Left lung (tissue), 10 donors: ENCODE measurements around the gene RXYLT1. TPM values are rescaled to one million over a fixed set of nuclear protein-coding genes. Genes with fewer than 3 reads are reported as not detected.

Experiments used
- ATAC-seq: fragments of 200-7000 bp; cut with Tn5 transposase; one replicate; pipeline ENCODE4 v1.9.1; 2020; ENCODE audit warnings: moderate library complexity
- DNase-seq, 4 donors: peaks; one replicate each; pipeline ENCODE4 v3.0.0-alpha.2; 2013 to 2020
- H3K27ac ChIP-seq, 2 donors: fragments of 200-600 bp; sonication (generic) in 1 of 2; one replicate each; pipeline versions ENCODE4 v1.5.0 to v1.8.0; 2020 to 2021
- H3K27me3 ChIP-seq, 2 donors: fragments of 200-600 bp; sonication (generic) in 1 of 2; one replicate each; pipeline versions ENCODE4 v1.5.0 to v1.8.0; 2020 to 2021
- H3K36me3 ChIP-seq, 2 donors: fragments of 200-600 bp; sonication (generic) in 1 of 2; one replicate each; pipeline versions ENCODE4 v1.5.0 to v1.8.0; 2020 to 2021
- H3K4me1 ChIP-seq, 2 donors: fragments of 200-600 bp; one replicate each; pipeline ENCODE4 v1.8.0; 2021
- H3K4me3 ChIP-seq, 2 donors: fragments of 200-600 bp; sonication (generic) in 1 of 2; one replicate each; pipeline versions ENCODE4 v1.5.0 to v1.8.0; 2020 to 2021; ENCODE audit warnings: mild to moderate bottlenecking in 1 of 2
- H3K9me3 ChIP-seq, 2 donors: fragments of 200-600 bp; sonication (generic) in 1 of 2; one replicate each; pipeline versions ENCODE4 v1.5.0 to v1.8.0; 2020 to 2021
- intact Hi-C, 2 donors: fragments of 100-400 bp; cut with DNase I; formaldehyde crosslinking; loops; one replicate each; pipeline versions ENCODE4 v1.11.2 to v1.14.2; 2022
- polyA plus RNA-seq, 6 donors: library from polyadenylated mRNA; unstranded; fragments of 120-200 nt; gene quantifications; one replicate each; pipeline ENCODE4 v1.2.1, GENCODE V29; 2013; ENCODE audit not compliant: insufficient read length in 6 of 6
- total RNA-seq, 2 donors: library from RNA; stranded (reverse); fragmentation: NEBNext Ultra II Directional; extraction: Animal tissue kit (Norgen Biotek cat#: 25700); gene quantifications; one replicate each; pipeline ENCODE4 v1.2.1, GENCODE V29; 2021
- TF ChIP-seq, protein P1 (sequence below), 2 donors: fragments of 200-600 bp; sonication (generic) in 1 of 2; IDR thresholded peaks; one replicate each; pipeline versions ENCODE4 v1.5.0 to v1.8.0; 2021; ENCODE audit warnings: antibody characterized with exemption in 2 of 2
- donor health status: DM: no; HTN: yes; CAD: no.
- donor health status: DM: no; HTN: no; CAD: no.

RXYLT1 gene
- total and polyA plus RNA-seq, 8 donors, result 12.4 to 28.2 (median 24.1) TPM

GRCh38 chr12:63846238-63846967 lies 66.7 kb downstream of the RXYLT1 start:
- Histone ChIP-seq H3K27me3 (peaks cover 0 to 26% of the 10 kb centered on the region in 2 donors), H3K9me3 (no peaks in the 10 kb centered on the region), H3K4me3 (peak overlapping the region; percentile 67 to 75), H3K36me3 (no peaks in the 10 kb centered on the region), H3K4me1 (peaks cover 9 to 20% of the 10 kb centered on the region in 2 donors), H3K27ac (no peak overlapping the region)
- TF ChIP-seq, protein P1, sequence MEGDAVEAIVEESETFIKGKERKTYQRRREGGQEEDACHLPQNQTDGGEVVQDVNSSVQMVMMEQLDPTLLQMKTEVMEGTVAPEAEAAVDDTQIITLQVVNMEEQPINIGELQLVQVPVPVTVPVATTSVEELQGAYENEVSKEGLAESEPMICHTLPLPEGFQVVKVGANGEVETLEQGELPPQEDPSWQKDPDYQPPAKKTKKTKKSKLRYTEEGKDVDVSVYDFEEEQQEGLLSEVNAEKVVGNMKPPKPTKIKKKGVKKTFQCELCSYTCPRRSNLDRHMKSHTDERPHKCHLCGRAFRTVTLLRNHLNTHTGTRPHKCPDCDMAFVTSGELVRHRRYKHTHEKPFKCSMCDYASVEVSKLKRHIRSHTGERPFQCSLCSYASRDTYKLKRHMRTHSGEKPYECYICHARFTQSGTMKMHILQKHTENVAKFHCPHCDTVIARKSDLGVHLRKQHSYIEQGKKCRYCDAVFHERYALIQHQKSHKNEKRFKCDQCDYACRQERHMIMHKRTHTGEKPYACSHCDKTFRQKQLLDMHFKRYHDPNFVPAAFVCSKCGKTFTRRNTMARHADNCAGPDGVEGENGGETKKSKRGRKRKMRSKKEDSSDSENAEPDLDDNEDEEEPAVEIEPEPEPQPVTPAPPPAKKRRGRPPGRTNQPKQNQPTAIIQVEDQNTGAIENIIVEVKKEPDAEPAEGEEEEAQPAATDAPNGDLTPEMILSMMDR (IDR thresholded peaks at IDR 0.05), result no peak
- DNase-seq (no peak), ATAC-seq (no peak)
- intact Hi-C loops, result no loop called here

DNA sequence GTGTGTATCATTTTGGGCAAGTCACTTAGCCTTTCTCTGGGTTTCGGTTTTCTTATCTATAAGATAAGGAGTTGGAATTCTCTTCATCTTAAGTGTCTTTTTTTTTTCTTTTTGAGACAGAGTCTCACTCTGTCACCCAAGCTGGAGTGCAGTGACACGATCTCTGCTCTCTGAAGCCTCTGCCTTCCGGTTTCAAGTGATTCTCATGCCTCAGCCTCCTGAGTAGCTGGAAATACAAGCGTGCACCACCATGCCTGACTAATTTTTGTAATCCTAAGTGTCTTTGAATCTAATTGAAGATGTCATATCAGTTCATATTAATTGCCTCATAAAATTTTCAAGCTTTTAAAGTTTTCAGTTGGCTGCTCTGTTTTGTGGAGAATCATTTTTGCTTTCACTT lies 68.7 kb downstream of the RXYLT1 start:
- Histone ChIP-seq H3K4me3 (no peak overlapping the region), H3K36me3 (no peaks in the 10 kb centered on the region), H3K27me3 (peaks cover 0 to 19% of the 10 kb centered on the region in 2 donors), H3K9me3 (no peaks in the 10 kb centered on the region), H3K4me1 (peaks cover 9 to 16% of the 10 kb centered on the region in 2 donors), H3K27ac (no peak overlapping the region)
- intact Hi-C loops, result no loop called here
- no peak for ATAC-seq
- DNase-seq, result no peak
- TF ChIP-seq, protein P1 (IDR thresholded peaks at IDR 0.05), result no peak

- no peak for ATAC-seq
- no peaks in the 10 kb centered on the region for H3K9me3 ChIP-seq
- no peak for DNase-seq
- intact Hi-C loops, result no loop called here
- TF ChIP-seq, protein P1 (IDR thresholded peaks at IDR 0.05), result no peak
- H3K4me1 ChIP-seq, result peaks cover 9 to 15% of the 10 kb centered on the region in 2 donors
- no peak overlapping the region for H3K27ac ChIP-seq
- H3K4me3 ChIP-seq, result no peak overlapping the region
- H3K36me3 ChIP-seq, result no peaks in the 10 kb centered on the region
- H3K27me3 ChIP-seq, result peaks cover 0 to 12% of the 10 kb centered on the region in 2 donors
Observed at GRCh38 chr12:63849106-63849620, 69.5 kb downstream of the RXYLT1 start.

DNA sequence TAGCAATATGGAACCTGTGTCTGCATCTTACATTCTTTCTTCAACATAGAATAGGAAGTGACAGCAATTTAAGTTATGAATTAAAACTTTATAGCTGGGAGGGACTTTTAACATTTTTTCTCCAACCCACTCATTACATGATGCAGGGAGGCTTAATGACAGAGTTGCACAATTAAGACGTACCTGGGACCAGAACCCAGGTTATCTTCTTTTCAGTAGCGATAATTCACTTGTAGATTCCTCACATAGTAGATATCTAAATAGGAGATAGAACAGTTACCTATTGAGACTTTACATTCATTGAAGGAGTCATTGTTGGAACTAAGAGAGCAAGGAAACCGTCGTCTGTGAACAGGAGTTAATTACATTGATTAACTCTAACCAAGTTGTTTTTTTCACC lies 69.9 kb downstream of the RXYLT1 start:
- TF ChIP-seq, protein P1 (IDR thresholded peaks at IDR 0.05), result no peak
- DNase-seq, result no peak
- Histone ChIP-seq H3K4me1 (peaks cover 9 to 15% of the 10 kb centered on the region in 2 donors), H3K36me3 (no peaks in the 10 kb centered on the region), H3K27me3 (peaks cover 0 to 7% of the 10 kb centered on the region in 2 donors), H3K4me3 (no peak overlapping the region), H3K27ac (no peak overlapping the region), H3K9me3 (no peaks in the 10 kb centered on the region)
- no peak for ATAC-seq
- intact Hi-C loops, result no loop called here

DNA sequence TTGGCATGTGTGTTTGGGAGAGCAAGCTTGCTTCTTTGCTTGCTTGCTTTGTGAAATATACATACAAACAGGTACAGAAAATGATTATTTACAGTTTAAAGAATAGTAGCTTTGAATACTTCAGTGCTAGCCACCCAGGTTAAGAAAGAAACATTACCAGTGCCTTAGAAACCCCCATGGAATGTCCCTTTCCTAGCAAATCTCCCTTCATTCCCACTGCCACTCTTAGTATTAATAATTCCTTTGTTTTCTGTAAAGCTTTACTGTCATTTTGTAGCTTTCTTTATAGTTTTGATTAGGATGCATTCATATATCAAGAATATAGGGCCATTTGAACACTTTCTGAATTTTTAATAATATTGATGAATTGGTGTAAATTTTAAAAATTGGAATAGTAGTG lies 74.3 kb downstream of the RXYLT1 start:
- ATAC-seq (no peak), DNase-seq (no peak)
- intact Hi-C loops, result no loop called here
- Histone ChIP-seq H3K36me3 (no peaks in the 10 kb centered on the region), H3K27me3 (no peaks in the 10 kb centered on the region), H3K27ac (no peak overlapping the region), H3K4me1 (no peaks in the 10 kb centered on the region), H3K9me3 (no peaks in the 10 kb centered on the region), H3K4me3 (no peak overlapping the region)
- TF ChIP-seq, protein P1 (IDR thresholded peaks at IDR 0.05), result no peak
